LHCN-M2 (cell line): Measurements from ENCODE around the gene ST8SIA5. TPM values are rescaled to one million over a fixed set of nuclear protein-coding genes. Genes with fewer than 3 reads are reported as not detected.

Source experiments
- DNase-seq: peaks from one replicate; pipeline ENCODE4 v3.0.0-alpha.2; 2012; ENCODE audit warnings: low read depth
- total RNA-seq: library from RNA; depleted of rRNA; stranded (reverse); fragments of >200 nt; gene quantifications from 2 replicates; pipeline ENCODE4 v1.2.3, GENCODE V29; 2014

Gene ST8SIA5
- total RNA-seq, 1 experiment from 2014 or later, result 2.8 TPM

GRCh38 chr18:46740046-46740445 is 16.8 kb downstream of the ST8SIA5 start:
- no peak for DNase-seq

GRCh38 chr18:46738491-46738890 is 18.4 kb downstream of the ST8SIA5 start:
- no peak for DNase-seq

- no peak for DNase-seq
Measured at GRCh38 chr18:46736736-46737135, 20.1 kb downstream of the ST8SIA5 start.

- no peak for DNase-seq
Measured at GRCh38 chr18:46736135-46736534, 20.7 kb downstream of the ST8SIA5 start.

- DNase-seq, result no peak
Measured at GRCh38 chr18:46734981-46735380, 21.9 kb downstream of the ST8SIA5 start.

- no peak for DNase-seq
Measured at GRCh38 chr18:46733872-46734271, 23.0 kb downstream of the ST8SIA5 start.

GRCh38 chr18:46732801-46733200 is 24.1 kb downstream of the ST8SIA5 start:
- no peak for DNase-seq

- DNase-seq, result no peak
Measured at GRCh38 chr18:46732201-46732600, 24.7 kb downstream of the ST8SIA5 start.

- no peak for DNase-seq
Measured at GRCh38 chr18:46731316-46731715, 25.5 kb downstream of the ST8SIA5 start.

- DNase-seq, result no peak
Measured at GRCh38 chr18:46728219-46728930, 28.5 kb downstream of the ST8SIA5 start.

GRCh38 chr18:46727177-46727576 is 29.7 kb downstream of the ST8SIA5 start:
- no peak for DNase-seq

GRCh38 chr18:46725310-46725709 is 31.5 kb downstream of the ST8SIA5 start:
- DNase-seq, result no peak

- no peak for DNase-seq
Measured at GRCh38 chr18:46723856-46724415, 32.9 kb downstream of the ST8SIA5 start.

- no peak for DNase-seq
Measured at GRCh38 chr18:46722051-46722450, 34.8 kb downstream of the ST8SIA5 start.

GRCh38 chr18:46721331-46721730 is 35.5 kb downstream of the ST8SIA5 start:
- DNase-seq, result no peak

- DNase-seq, result no peak
Measured at GRCh38 chr18:46720521-46720920, 36.3 kb downstream of the ST8SIA5 start.

GRCh38 chr18:46720092-46720491 is 36.8 kb downstream of the ST8SIA5 start:
- DNase-seq, result no peak

GRCh38 chr18:46719388-46719787 is 37.5 kb downstream of the ST8SIA5 start:
- no peak for DNase-seq

GRCh38 chr18:46718501-46719341 is 38.1 kb downstream of the ST8SIA5 start:
- peak; percentile 57 for DNase-seq

GRCh38 chr18:46716827-46717226 is 40.0 kb downstream of the ST8SIA5 start:
- DNase-seq, result no peak

GRCh38 chr18:46716336-46716735 is 40.5 kb downstream of the ST8SIA5 start:
- no peak for DNase-seq

GRCh38 chr18:46715062-46715461 is 41.8 kb downstream of the ST8SIA5 start:
- no peak for DNase-seq

GRCh38 chr18:46712406-46712805 is 44.4 kb downstream of the ST8SIA5 start:
- DNase-seq, result peak; percentile 66
